IMR-90 (cell line): ENCODE data around the gene H2BW1. TPM values are rescaled to one million over a fixed set of nuclear protein-coding genes. Genes with fewer than 3 reads are reported as not detected.

ENCODE experiments used
- ATAC-seq: fragments of 200-7000 bp; cut with Tn5 transposase; 2 replicates; pipeline ENCODE4 v1.9.1; 2020; ENCODE audit warnings: low read depth, mild to moderate bottlenecking, moderate library complexity
- BruUV-seq: library from RNA; stranded (reverse); fragments of 400-500 nt; replicated peaks from 2 replicates; lab custom pipeline; 2021; lab: Mats Ljungman, UMichigan
- CTCF ChIA-PET: fragments of 300-600 bp; formaldehyde crosslinking; extraction: SDS; loops from one replicate; lab custom pipeline; 2021; ENCODE audit warnings: antibody characterized with exemption; lab: Yijun Ruan, JAX
- POLR2A ChIA-PET: fragments of 300-600 bp; sonication (Branson Sonifier 250); formaldehyde crosslinking; loops from one replicate; lab custom pipeline; 2022; ENCODE audit warnings: antibody characterized with exemption; ENCODE audit not compliant: unreplicated experiment; lab: Charles Lee
- DNase-seq: peaks from one replicate; pipeline ENCODE4 v3.0.0; 2013
- H2AFZ ChIP-seq: replicated peaks from 2 replicates; pipeline ENCODE3; 2013; ENCODE audit warnings: low read length, mild to moderate bottlenecking; ENCODE audit not compliant: poor library complexity
- H2AK5ac ChIP-seq: 2 replicates; pipeline ENCODE4 v1.6.1; 2013; ENCODE audit warnings: low read depth, low read length, inconsistent platforms
- H2AK9ac ChIP-seq: replicated peaks from 2 replicates; pipeline ENCODE3; 2013; ENCODE audit warnings: mild to moderate bottlenecking, low read depth, low read length, moderate library complexity; ENCODE audit not compliant: poor library complexity
- H2BK120ac ChIP-seq: 2 replicates; pipeline ENCODE4 v1.6.1; 2013; ENCODE audit warnings: low read depth, low read length, inconsistent platforms
- H2BK15ac ChIP-seq: 3 replicates; pipeline ENCODE4 v1.6.1; 2013; ENCODE audit warnings: low read depth, low read length, inconsistent platforms
- H2BK20ac ChIP-seq: 2 replicates; pipeline ENCODE4 v1.6.1; 2013; ENCODE audit warnings: low read depth, mild to moderate bottlenecking, inconsistent platforms, low read length, moderate library complexity
- H2BK5ac ChIP-seq: 2 replicates; pipeline ENCODE4 v1.6.1; 2013; ENCODE audit warnings: mild to moderate bottlenecking, low read depth, low read length, inconsistent platforms; ENCODE audit not compliant: poor library complexity, severe bottlenecking
- H3K14ac ChIP-seq: replicated peaks from 2 replicates; pipeline ENCODE4 v1.6.1; 2013; ENCODE audit warnings: low read depth, low read length, inconsistent platforms
- H3K18ac ChIP-seq: 2 replicates; pipeline ENCODE4 v1.6.1; 2013; ENCODE audit warnings: low read depth, low read length, control low read depth
- H3K23ac ChIP-seq: 2 replicates; pipeline ENCODE4 v1.6.1; 2013; ENCODE audit warnings: low read depth, low read length, inconsistent platforms
- H3K27ac ChIP-seq: 2 replicates; pipeline ENCODE4 v1.5.1; 2013; ENCODE audit warnings: mild to moderate bottlenecking, control low read depth, low read length; ENCODE audit not compliant: insufficient read depth
- H3K27me3 ChIP-seq: 2 replicates; pipeline ENCODE4 v1.6.1; 2013; ENCODE audit warnings: low read length; ENCODE audit not compliant: control insufficient read depth, insufficient read depth
- H3K36me3 ChIP-seq: 2 replicates; pipeline ENCODE4 v1.6.1; 2013; ENCODE audit warnings: low read length, mixed read lengths; ENCODE audit not compliant: control insufficient read depth, insufficient read depth
- H3K4ac ChIP-seq: 2 replicates; pipeline ENCODE4 v1.6.1; 2013; ENCODE audit warnings: low read depth, low read length, inconsistent platforms
- H3K4me1 ChIP-seq: 2 replicates; pipeline ENCODE4 v1.6.1; 2013; ENCODE audit warnings: low read length, mixed read lengths; ENCODE audit not compliant: control insufficient read depth, insufficient read depth
- H3K4me2 ChIP-seq: 2 replicates; pipeline ENCODE4 v1.6.1; 2013; ENCODE audit warnings: low read depth, mild to moderate bottlenecking, control low read depth, low read length, moderate library complexity
- H3K4me3 ChIP-seq: 2 replicates; pipeline ENCODE4 v1.5.1; 2013; ENCODE audit warnings: low read depth, mild to moderate bottlenecking, control low read depth, low read length, moderate library complexity; ENCODE audit not compliant: insufficient read depth
- H3K56ac ChIP-seq: 2 replicates; pipeline ENCODE4 v1.6.1; 2013; ENCODE audit warnings: low read length, inconsistent platforms; ENCODE audit not compliant: insufficient read depth; ENCODE audit errors: extremely low read depth
- H3K79me1 ChIP-seq, 2 experiments: 2 replicates each; pipeline ENCODE4 v1.6.1; 2013; ENCODE audit warnings: low read length in 2 of 2, inconsistent platforms in 1 of 2, low read depth in 1 of 2
- H3K9ac ChIP-seq: 2 replicates; pipeline ENCODE4 v1.6.1; 2013; ENCODE audit warnings: low read depth, low read length, control low read depth
- H3K9me1 ChIP-seq: 2 replicates; pipeline ENCODE4 v1.6.1; 2013; ENCODE audit warnings: low read length, inconsistent platforms; ENCODE audit not compliant: insufficient read depth
- H3K9me3 ChIP-seq: 2 replicates; pipeline ENCODE4 v1.6.1; 2013; ENCODE audit warnings: low read length; ENCODE audit not compliant: control insufficient read depth, insufficient read depth
- H4K20me1 ChIP-seq: 2 replicates; pipeline ENCODE4 v1.6.1; 2013; ENCODE audit warnings: low read length, inconsistent platforms; ENCODE audit not compliant: insufficient read depth
- H4K5ac ChIP-seq: 2 replicates; pipeline ENCODE4 v1.6.1; 2013; ENCODE audit warnings: mild to moderate bottlenecking, low read depth, low read length, control low read depth
- H4K8ac ChIP-seq, 2 experiments: 2 replicates each; pipeline ENCODE4 v1.6.1; 2013; ENCODE audit warnings: low read depth in 2 of 2, low read length in 2 of 2, control low read depth in 1 of 2, inconsistent platforms in 1 of 2
- H4K91ac ChIP-seq: 2 replicates; pipeline ENCODE4 v1.6.1; 2013; ENCODE audit warnings: low read depth, low read length, inconsistent platforms; ENCODE audit not compliant: insufficient read depth
- BHLHE40 ChIP-seq: fragments of 150-350 bp; IDR thresholded peaks from 2 replicates; pipeline ENCODE4 v1.6.1; 2016; ENCODE audit warnings: mild to moderate bottlenecking, low read depth, low read length
- CTCF ChIP-seq: conservative IDR thresholded peaks from 2 replicates; pipeline ENCODE4 v1.5.1; 2012; ENCODE audit warnings: mild to moderate bottlenecking, low read depth, low read length, improper control_type of control experiment
- FOS ChIP-seq: fragments of 150-350 bp; IDR thresholded peaks from 2 replicates; pipeline ENCODE4 v1.6.1; 2016; ENCODE audit warnings: low read depth, low read length
- MAFK ChIP-seq: IDR thresholded peaks from 2 replicates; pipeline ENCODE4 v1.6.1; 2012; ENCODE audit warnings: low read depth, low read length, improper control_type of control experiment
- MAZ ChIP-seq: IDR thresholded peaks from 2 replicates; pipeline ENCODE4 v1.6.1; 2012; ENCODE audit warnings: low read depth, mild to moderate bottlenecking, low read length, improper control_type of control experiment, moderate library complexity, borderline replicate concordance
- MXI1 ChIP-seq: IDR thresholded peaks from 2 replicates; pipeline ENCODE4 v1.6.1; 2012; ENCODE audit warnings: low read depth, mild to moderate bottlenecking, low read length, moderate library complexity, borderline replicate concordance
- RCOR1 ChIP-seq: IDR thresholded peaks from 2 replicates; pipeline ENCODE4 v1.6.1; 2012; ENCODE audit warnings: mild to moderate bottlenecking, low read length, improper control_type of control experiment; ENCODE audit not compliant: insufficient replicate concordance
- RFX5 ChIP-seq: IDR thresholded peaks from 2 replicates; pipeline ENCODE4 v1.8.0; 2012; ENCODE audit warnings: low read depth, mild to moderate bottlenecking, low read length, moderate library complexity
- SMC3 ChIP-seq: fragments of 150-350 bp; IDR thresholded peaks from 2 replicates; pipeline ENCODE4 v1.6.1; 2016; ENCODE audit warnings: low read depth, mild to moderate bottlenecking, antibody characterized with exemption, low read length, moderate library complexity
- USF2 ChIP-seq: fragments of 150-350 bp; IDR thresholded peaks from 2 replicates; pipeline ENCODE4 v1.6.1; 2017; ENCODE audit warnings: mild to moderate bottlenecking, antibody characterized with exemption, low read length, low read depth
- WGBS, 2 experiments: methylation state at CpG; one replicate each; pipeline versions ENCODE4 v1.1.5 to v1.1.7; 2013; ENCODE audit warnings: missing lambda C conversion rate in 2 of 2; ENCODE audit not compliant: insufficient read length in 1 of 2; ENCODE audit errors: extremely low coverage in 2 of 2; 5-methylcytosine and 5-hydroxymethylcytosine counted together
- dilution Hi-C: fragments of 300-500 bp; cut with HindIII; formaldehyde crosslinking; loops from one replicate; pipeline ENCODE4 v1.14.3; 2018; ENCODE audit warnings: low sequenced_read_pairs; ENCODE audit not compliant: unreplicated experiment
- in situ Hi-C: fragments of 300-500 bp; cut with MboI; formaldehyde crosslinking; loops from 3 replicates; pipeline ENCODE4 v1.14.3; 2019; ENCODE audit warnings: low sequenced_read_pairs, inconsistent platforms, mixed read lengths
- intact Hi-C: fragments of 100-400 bp; cut with micrococcal nuclease; formaldehyde crosslinking; loops from 2 replicates; pipeline ENCODE4 v1.10.0; 2022
- polyA plus RNA-seq, 3 experiments: library from polyadenylated mRNA; depleted of rRNA; stranded (reverse); fragments of >200 nt; gene quantifications; 2 replicates each; pipeline ENCODE4 v1.2.3, GENCODE V29; 2012; ENCODE audit warnings: low replicate concordance in 1 of 3
- total RNA-seq: library from RNA; depleted of rRNA; stranded (reverse); fragments of >200 nt; gene quantifications from 2 replicates; pipeline ENCODE4 v1.2.3, GENCODE V29; 2012

H2BW1 gene
- total and polyA plus RNA-seq, 2 of the 4 experiments (the other 2 are of a cell fraction): not detected

GRCh38 chrX:104008831-104009230 lies 4.7 kb downstream of the H2BW1 start:
- Histone ChIP-seq H2BK120ac (no peak overlapping the region), H2BK5ac (no peak overlapping the region), H3K4me2 (no peak overlapping the region), H3K4me3 (no peak overlapping the region), H3K9me3 (peaks cover 3% of the 10 kb centered on the region; the same call in 1 of the 2 replicates), H4K8ac (no peak overlapping the region), H2BK20ac (no peak overlapping the region), H3K18ac (no peak overlapping the region), H3K27me3 (peaks cover 12% of the 10 kb centered on the region), H4K5ac (no peak overlapping the region), H2AK5ac (no peak overlapping the region), H3K36me3 (no peaks in the 10 kb centered on the region), H3K23ac (no peak overlapping the region), H2AFZ (no peak overlapping the region), H3K27ac (no peak overlapping the region), H4K20me1 (no peaks in the 10 kb centered on the region), H2AK9ac (no peak overlapping the region), H3K56ac (no peak overlapping the region), H2BK15ac (no peak overlapping the region), H3K4ac (no peak overlapping the region), H3K9ac (no peak overlapping the region), H3K79me1 (no peaks in the 10 kb centered on the region), H3K9me1 (no peaks in the 10 kb centered on the region), H3K14ac (no peak overlapping the region), H4K91ac (no peak overlapping the region), H3K4me1 (no peaks in the 10 kb centered on the region)
- no TSS peak for BruUV-seq
- in situ Hi-C loops: no loop called here
- WGBS, 2 experiments: 60% methylated on average over 1 of the region's 5 CpGs; no CpG with 5 or more reads in 1 of the 2 experiments
- no peak for TF ChIP-seq SMC3
- no peak for TF ChIP-seq BHLHE40
- no peak for TF ChIP-seq USF2
- no peak for TF ChIP-seq RCOR1
- TF ChIP-seq MAFK: no peak
- TF ChIP-seq FOS: no peak
- TF ChIP-seq MXI1: no peak
- no peak for TF ChIP-seq MAZ
- no peak for TF ChIP-seq CTCF
- no peak for TF ChIP-seq RFX5
- ChIA-PET POLR2A (no interaction called here), CTCF (interaction anchor here (0.6 kb wide), 1 partner anchor 254 kb away, joined by 3 read pairs; no protein-coding TSS in a partner anchor)
- dilution Hi-C loops: no loop called here
- DNase-seq: no peak
- intact Hi-C loops: no loop called here
- no peak for ATAC-seq
